GM19043 (cell line): ENCODE data around the gene GNPNAT1.
"Not testable (repeated sequence)": the region's sequence is repeated elsewhere in the genome, so short reads cannot be mapped to it uniquely, and the experiment has no call there.

Experiments used
- ATAC-seq: cut with Tn5 transposase; IDR thresholded peaks from one replicate; pipeline ENCODE4 v1.9.1; 2021; ENCODE audit warnings: low read depth; ENCODE audit not compliant: unreplicated experiment

Gene GNPNAT1

GRCh38 chr14:52729925-52730708 is 61.3 kb downstream of the GNPNAT1 start, which contains the start of gene STYX:
STYX (plus strand) TSS chr14:52730166; CDS start chr14:52730475, 309 bp downstream.
- peak; percentile 93 for ATAC-seq

GRCh38 chr14:52729585-52729924 is 61.9 kb downstream of the GNPNAT1 start:
- no peak for ATAC-seq

DNA sequence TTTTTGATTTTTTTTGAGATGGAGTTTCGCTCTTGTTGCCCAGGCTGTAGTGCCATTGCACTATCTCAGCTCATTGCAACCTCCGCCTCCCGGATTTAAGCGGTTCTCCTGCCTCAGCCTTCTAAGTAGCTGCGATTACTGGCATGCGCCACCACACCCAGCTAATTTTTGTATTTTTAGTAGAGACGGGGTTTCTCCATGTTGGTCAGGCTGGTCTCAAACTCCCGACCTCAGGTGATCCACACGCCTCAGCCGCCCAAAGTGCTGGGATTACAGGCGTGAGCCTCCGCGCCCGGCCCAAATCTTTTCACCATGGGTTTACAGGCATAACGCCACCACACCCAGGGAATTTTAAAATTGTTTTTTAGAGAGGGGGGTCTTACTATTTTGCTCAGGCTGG is 62.4 kb downstream of the GNPNAT1 start:
- not testable (repeated sequence) for ATAC-seq

- not testable (repeated sequence) for ATAC-seq
These were observed 63.9 kb downstream of the GNPNAT1 start for GRCh38 chr14:52727509-52727908.
